ENCODE measurements around the gene KNL1.

DNA sequence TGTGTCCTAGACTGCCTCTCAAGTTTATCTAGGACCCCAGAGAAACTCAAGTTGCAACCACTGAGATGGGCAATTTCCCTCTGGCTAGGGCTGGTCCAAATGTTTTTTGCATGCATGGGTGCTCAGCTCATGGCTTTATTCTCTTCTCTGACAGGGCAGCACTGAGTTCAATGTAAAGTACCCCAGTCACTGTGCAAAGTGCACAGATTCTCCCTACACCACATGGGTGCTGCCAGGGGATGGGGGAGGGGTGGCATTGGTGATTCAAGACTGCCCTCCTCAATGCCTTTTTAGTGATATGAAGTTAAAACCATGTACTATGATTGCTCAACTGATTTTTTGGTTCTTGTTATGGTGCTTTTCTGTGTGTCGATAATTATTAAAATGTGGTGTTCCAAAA, 86.1 kb downstream of the KNL1 start:
- TF ChIP-seq, protein P1, sequence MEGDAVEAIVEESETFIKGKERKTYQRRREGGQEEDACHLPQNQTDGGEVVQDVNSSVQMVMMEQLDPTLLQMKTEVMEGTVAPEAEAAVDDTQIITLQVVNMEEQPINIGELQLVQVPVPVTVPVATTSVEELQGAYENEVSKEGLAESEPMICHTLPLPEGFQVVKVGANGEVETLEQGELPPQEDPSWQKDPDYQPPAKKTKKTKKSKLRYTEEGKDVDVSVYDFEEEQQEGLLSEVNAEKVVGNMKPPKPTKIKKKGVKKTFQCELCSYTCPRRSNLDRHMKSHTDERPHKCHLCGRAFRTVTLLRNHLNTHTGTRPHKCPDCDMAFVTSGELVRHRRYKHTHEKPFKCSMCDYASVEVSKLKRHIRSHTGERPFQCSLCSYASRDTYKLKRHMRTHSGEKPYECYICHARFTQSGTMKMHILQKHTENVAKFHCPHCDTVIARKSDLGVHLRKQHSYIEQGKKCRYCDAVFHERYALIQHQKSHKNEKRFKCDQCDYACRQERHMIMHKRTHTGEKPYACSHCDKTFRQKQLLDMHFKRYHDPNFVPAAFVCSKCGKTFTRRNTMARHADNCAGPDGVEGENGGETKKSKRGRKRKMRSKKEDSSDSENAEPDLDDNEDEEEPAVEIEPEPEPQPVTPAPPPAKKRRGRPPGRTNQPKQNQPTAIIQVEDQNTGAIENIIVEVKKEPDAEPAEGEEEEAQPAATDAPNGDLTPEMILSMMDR (IDR thresholded peaks at IDR 0.05): no peak
- TF ChIP-seq ZFX (IDR thresholded peaks at IDR 0.05; ENCODE audit: borderline replicate concordance): no peak
